ENCODE measurements around the gene ZC2HC1C.

GRCh38 chr14:75079521-75079920 lies 10.1 kb downstream of the ZC2HC1C start:
- TF ChIP-seq GABPA (IDR thresholded peaks at IDR 0.05; ENCODE audit: low read depth) (no peak), NR2C2 (IDR thresholded peaks at IDR 0.05; ENCODE audit: borderline replicate concordance, control insufficient read depth, insufficient read length, low read depth) (no peak), POLR2AphosphoS5 (IDR thresholded peaks at IDR 0.05; ENCODE audit: low read length) (no peak)

Measured in GM12878 (cell line).